Activated T-cell treated with anti-CD3 and anti-CD28 coated beads, Interleukin-2, amount 50 U/mL, for 48 hours (primary cell): ENCODE results near the gene CCM2.

ENCODE experiments used
- DNase-seq, 2 experiments: peaks; one replicate each; pipeline ENCODE4 v3.0.0-alpha.2; 2020

CCM2 gene

DNA sequence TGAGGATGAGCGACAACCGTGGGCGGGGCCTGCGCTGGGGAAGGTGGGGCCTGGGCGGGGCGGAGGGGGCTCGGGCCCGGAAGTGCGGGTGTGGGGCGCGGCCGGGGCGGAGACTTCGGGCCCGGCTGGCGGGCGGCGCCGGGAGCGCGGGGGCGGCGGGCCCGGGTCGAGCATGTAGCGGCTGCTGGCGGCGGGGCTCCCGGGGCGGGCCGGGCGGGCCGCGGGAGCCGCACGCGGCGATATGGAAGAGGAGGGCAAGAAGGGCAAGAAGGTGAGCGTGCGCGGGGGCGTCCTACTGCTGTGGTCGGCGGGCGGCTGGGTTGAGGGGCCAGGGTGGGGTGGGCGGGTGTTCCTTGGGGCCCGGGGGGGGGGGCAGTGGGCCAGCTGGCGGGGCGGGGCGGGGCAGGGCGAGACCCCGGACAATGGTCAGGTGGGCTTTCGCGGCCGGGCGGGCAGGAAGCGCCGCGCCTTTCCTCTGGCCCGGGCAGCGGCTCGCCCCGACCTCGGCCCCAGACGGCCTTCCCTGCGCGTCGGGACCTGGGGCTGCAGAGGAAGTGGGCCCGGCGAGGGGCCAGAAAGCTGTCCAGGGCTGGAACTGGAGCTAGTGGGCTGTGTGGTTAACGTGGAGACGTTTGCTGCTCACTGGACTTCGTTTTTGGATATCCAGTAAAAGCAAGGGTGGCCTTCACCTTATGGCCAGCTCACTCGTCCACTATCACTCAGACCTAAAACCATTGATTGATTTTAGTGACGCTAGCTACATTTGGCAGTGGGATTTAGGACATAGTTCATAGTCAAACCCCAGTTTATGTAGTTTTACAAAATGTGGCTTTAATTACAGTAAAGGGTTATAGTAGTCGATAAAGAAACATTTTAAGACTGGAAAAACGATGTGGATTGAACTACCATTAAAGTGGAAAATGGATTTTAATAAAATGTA lies at the start of gene CCM2:
TSS of gene CCM2 (plus strand) at position 109 of the 940 bp plus-strand sequence. CDS start at position 242, 133 bp downstream.
- peak; percentile 50 to 63 for DNase-seq

DNA sequence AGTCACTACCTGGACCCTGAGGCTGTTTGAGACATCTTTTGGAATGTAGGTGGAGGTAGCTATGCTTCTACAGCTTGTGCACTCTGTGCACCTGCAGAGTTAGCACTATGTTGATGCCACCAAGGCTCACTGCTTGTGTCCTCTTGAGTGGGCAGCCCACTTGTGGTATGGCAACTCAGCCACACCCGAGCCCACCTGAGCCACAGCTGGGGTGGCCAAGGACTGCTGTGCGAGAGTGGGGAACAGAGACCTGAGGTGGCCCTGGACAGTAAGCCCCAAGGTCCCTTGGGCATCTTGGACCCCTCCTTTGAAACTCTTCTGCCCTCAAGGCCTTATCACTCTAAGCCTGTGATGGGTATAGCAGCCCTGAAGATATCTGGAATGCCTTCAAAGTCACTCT lies 46.8 kb upstream of the CCM2 start:
- DNase-seq: peak in 1 of 2 experiments; percentile 30

DNA sequence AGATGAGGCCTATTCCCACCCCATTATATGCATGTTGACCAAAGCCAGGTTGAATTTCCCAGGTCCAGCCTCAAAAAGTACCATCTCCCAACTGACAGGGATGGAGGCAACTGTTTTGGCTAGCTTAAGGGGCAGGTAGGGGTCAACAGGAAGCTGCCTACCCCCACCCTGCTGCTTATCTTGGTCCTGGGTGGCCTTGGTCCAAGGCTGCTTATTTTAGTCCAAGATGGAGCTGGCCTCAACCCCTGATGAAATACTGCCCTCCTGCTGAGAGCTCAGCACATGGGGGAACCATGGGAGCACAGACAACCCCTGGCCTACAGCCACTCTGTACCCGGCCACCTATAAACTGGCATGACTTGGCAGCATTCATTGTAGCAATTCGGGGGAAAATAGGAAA lies 44.3 kb upstream of the CCM2 start:
- no peak for DNase-seq

DNA sequence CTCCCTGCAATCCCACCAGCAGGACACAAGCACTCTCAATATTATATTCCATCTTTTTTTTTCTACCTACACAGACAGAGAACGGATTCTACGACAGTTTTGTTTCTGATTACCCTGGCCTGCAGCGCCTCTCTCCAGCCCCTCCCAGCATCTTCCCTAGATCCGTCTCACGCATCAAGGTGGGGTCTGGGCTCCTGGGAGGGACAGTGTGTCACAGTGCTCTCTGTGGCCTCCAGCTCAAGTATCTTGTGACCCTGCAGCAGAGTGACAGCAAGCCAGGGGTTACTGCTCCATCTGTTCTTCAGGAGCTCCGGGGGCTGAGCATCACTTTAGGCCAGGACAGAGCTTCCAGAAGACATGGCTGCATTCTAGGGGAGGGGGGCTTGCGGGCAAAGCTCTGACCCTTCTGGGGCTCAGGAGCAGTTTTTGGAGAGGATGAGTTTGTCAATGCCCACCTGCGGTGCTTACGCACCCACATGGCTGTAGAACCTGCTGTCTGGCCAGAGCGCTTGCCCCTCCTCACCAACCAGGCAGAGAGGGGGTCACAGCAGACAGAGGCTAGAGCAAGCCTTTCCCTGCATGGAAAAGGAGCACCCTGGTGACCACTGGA lies 43.7 kb upstream of the CCM2 start:
- DNase-seq: peak in 1 of 2 experiments; percentile 26

DNA sequence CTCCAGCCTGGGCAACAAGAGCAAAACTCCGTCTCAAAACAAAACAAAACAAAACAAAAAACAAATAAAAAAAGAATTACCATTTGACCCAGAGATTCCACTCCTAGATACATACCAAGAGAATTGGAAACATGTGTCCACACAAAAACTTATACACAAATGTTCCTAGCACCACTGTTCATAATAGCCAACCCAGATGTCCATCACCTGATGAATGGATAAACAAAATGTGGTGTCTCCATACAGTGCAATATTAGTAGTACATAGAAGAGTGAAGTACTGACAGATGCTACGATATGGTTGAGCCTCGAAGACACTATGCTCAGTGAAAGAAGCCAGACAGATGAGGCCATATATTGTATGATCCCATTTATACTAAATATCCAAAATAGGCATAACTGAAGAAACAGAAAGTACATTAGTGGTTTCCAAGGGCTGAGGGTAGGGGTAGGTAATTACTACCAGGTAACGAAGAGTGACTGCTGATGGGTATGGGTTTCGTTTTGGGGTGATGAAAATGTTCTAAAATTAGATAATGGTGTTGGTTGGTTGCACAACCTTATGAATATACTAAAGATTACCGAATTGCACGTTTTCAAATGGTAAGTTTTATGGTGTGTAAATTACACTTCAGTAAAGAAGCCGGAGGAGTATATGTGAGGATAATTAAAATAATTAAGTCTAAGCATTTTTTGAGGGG lies 41.2 kb upstream of the CCM2 start:
- no peak for DNase-seq

DNA sequence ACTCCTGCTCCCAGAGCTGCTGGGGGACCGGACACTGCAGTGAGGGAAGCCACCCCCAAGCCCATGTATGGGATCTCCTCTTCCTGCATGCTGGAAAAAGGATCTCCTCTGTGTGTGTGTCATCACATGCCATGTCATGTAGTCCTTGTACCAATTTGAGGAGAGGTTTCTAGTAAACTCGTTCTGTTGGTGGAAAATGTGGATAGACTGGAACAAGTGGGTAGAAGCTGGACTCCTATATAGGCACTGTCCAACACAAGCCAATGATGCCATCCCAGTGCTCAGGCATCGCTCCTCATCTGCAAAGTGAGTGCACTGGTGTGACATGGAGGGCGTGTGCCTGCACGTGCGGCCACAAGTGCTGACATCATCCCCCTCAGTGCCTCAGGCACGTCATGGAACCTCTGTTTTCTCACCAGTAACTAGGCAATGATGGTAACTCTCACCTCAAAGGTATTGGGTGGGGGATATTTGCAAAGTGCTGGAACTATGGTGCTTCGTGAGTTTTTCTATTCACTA lies 40.5 kb upstream of the CCM2 start:
- DNase-seq: peak; percentile 51 to 64

DNA sequence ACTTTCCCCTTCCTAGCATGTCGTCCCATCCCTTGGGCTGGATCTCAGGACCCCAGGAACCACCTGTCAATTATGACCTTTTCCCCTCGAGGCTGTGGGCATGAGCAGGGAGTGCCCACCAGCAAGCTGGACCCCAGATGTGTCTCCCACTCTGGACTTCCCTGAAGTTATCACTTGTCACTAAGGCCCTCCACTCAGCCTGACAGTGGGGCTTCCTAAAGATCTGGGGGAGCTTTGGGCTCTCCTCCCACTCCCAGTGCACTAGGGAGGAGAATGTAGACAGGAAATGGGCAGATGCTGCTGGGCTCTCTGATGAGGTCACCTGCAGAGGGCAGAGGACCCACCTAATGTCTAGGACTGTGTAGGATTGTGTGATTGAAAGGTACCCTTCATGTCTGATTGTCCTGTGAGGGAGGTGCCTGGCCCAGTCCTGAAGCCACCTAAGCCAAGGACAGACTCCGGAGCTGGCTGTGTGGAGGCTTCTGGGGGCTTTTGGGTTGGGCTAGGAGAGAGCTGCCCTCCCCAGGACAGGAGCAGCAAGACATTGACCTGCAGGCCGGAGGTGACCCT lies 39.9 kb upstream of the CCM2 start:
- DNase-seq: peak; percentile 32 to 38

DNA sequence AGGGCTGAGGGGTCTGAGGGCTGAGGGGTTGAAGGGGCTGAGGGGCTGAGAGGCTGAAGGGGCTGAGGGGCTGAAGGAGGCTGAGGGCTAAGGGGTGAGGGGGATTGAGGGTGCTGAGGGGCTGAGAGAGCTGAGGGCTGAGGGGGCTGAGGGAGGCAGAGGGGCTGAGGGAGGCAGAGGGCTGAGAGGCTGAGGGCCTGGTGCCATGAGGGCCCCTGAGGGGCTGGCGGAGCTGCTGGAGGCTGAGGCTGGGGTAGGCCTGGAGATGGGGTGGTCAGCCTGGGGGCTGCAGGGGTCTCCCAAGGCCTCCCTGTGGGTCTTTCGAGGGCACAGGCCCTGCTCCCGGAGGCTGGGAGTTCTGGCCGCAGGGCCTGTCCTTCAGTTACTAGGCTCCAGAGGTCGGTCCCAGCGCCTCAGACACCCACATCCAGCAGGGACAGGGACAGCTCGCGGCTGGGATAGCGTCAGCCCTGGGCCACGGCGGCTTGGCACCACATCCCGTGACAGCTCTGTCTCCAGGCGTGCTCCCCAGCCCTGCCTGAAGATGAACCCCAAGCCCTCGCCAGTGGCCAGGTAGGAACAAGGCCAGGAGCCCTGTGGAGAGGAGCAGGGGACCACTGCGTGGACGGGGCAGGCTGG lies 38.0 kb upstream of the CCM2 start:
- DNase-seq: peak in 1 of 2 experiments; percentile 32

DNA sequence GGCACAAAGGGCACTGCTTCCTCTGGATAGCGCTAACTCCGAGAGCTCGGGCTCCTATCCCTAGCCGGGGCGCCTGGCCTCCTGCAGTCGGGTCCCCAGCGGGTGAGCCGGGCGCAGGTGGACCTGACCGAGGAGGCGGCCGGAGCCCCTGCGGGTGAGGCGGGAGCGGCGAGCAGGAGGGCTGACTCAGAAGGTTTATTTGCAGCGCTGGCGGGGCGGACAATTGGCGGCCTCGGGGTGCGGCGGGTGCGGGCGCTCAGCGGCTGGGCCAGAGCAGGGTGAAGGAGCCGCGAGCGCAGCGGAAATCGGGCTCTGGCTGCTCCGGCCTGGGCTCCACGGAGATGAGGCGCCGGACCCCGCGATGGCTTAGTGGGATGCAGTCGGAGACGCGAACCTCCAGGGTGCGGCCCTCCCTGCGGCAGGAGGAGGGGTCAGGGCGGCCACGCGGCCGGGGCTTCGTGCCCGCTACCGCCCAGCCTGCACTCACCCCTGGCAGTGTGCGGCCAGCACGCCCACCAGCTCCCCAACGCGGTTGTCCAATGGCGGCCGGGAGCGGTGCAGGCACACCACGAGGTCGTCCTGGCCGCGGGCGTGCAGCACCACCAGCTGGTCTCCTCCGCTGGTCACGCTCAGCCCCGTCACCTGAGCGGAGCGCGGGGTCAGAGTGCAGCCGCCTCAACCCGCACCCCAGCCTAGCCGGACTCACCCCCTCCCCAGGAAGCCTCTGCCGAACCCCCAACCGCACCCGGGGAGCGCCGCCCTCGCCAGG lies 37.3 kb upstream of the CCM2 start:
- DNase-seq: peak in 1 of 2 experiments; percentile 35

DNA sequence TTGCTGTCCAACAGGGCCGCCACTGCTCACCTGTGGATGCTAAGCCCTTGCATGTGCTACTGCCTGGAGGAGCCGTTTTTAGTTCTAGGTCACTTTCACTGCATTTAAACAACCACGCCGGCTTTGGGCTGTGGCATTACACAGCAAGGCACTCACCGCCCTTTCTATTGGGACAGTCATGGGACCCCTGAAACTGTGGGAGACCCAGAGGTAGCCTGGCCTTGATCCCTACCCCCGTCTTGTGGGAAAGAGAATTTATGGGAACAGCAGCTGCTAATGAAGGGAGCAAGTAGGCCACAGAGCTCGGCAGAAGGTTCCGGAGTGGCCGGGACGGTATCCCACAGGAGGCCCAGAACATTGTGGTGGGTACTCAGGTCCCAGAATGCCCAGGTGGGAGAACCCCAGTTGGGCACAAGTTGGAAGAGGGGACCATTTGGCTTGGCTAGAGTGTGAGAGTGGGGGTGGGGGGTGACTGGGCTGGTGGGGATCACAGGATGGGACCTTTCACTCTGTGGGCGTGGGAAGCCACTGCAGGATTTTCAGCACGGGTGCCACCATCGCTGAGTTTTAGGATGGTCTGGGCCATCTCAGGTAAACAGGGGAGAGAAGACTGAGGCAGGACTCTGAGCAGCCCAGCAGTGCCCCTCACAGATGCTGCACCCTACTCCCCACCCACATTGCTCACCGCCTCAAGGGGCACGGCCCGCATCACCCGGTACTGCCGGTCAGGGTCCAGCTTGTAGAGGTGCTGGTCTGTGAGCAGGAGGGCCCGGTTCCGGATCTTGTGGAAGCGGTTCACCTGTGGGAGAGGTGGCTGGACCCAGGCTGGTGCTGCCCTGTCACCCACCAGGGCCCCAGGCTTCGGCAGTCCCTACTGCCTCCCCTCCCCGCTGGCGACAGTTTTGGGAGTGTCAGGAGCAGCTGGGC lies 36.4 kb upstream of the CCM2 start:
- peak in 1 of 2 experiments; percentile 24 for DNase-seq

DNA sequence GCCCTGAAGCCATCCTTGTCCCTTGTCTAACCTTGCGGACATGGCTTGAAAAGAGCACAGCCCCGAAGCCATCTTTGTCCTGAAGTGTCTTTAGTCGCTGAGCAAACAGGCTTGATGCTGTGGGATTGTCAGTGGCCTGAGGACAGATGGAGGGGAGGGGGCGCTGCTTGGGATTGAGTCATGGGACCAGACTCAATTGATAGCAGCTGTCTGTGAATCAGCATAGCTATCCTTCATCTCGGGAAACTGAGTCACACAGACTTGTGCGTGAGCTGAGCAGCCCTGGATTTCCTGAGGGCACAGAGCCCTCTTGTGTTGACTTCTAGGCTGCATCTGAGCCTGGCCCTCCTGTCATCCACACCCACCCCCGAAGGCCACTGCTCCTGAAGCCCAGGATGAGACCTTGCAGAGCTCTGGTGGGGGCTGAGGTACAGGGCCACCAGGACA lies 35.6 kb upstream of the CCM2 start:
- DNase-seq: peak; percentile 37 to 42

DNA sequence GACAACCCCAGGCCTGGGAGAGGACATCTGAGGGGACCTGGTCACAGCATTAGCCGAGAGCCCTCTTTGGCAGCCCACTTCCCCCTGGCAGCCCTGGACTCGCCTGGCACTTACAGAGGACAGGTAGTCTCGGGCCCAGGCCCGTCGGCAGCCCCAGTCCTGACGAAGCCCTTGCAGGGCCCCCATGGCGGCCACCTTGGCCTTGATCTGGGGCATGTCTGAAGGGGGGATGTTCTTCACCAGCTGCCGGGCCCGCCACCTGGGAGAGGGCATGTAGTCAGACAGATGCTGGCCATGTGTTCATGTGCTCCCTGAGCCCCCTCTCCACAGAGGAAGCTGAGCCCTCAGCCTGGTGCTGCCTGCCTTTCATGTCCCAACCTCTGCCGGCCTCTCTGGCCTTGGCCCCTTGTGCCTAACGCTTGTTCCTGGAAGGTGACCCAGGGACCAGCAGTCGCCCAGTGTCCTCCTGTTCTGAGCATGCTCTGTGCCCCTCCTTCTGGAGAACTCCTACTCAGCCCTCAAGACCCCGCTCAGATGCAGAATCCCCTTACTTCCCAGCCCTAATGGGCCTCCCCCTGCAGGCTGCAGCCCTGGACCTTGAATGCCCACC lies 35.1 kb upstream of the CCM2 start:
- peak in 1 of 2 experiments; percentile 21 for DNase-seq

DNA sequence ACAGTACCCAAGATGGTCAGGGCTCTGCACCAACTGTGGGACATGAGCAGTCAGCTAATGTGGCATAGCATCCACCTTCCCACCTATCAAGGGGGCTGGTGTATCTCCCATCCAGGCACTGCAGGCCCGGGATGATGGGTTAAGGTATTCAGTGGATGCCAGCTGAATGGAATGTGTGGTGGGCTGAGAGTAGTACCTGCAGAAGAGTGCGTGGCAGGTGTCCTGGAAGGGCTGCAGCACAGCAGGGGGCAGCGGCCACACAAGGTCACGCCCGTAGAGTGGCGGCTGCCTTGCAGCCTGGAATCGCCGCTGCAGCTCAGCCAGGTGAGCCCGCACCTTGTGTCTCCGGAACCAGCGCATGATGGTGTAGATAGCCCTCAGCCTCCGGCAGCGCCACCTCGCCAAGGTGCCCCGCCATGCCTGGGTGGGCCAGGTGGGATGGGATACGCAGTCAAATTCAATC lies 34.5 kb upstream of the CCM2 start:
- DNase-seq: peak in 1 of 2 experiments; percentile 19

DNA sequence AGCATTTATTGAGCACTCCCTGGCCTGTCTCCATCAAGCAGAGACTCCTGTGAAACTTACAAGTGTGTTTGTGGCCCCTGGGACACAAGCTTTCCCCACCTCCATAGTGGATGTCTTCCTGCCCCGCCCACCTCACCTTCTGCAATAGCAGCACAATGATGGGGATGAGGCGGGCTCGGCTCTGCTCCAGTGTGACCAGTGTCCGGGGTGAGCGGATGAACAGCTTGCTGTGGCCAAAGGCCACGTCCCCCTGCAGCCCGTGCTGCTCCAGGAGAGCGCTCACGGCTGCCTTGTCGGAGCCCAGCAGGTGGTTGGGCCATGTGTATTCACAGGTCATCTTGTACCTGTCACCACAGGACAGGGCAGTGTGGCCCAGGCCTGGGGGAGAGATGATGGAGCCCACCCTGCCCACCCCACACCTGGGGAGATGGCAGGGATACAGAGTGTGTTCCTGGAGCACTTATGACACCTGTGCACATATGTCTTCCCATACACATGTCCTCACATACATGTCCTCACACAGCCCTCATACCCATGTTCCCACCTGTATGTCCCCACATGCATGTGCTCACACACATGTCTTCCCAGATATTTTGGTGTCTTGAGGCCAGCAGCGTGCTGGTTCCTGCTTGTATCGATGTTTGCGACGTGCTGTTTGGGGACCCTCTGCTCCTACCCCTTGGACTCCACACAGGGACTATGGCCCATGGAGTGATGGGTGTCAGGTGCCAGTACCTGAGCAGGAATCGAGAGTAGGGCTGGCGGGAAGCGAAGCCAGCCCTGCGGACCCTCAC lies 33.9 kb upstream of the CCM2 start:
- peak in 1 of 2 experiments; percentile 22 for DNase-seq

DNA sequence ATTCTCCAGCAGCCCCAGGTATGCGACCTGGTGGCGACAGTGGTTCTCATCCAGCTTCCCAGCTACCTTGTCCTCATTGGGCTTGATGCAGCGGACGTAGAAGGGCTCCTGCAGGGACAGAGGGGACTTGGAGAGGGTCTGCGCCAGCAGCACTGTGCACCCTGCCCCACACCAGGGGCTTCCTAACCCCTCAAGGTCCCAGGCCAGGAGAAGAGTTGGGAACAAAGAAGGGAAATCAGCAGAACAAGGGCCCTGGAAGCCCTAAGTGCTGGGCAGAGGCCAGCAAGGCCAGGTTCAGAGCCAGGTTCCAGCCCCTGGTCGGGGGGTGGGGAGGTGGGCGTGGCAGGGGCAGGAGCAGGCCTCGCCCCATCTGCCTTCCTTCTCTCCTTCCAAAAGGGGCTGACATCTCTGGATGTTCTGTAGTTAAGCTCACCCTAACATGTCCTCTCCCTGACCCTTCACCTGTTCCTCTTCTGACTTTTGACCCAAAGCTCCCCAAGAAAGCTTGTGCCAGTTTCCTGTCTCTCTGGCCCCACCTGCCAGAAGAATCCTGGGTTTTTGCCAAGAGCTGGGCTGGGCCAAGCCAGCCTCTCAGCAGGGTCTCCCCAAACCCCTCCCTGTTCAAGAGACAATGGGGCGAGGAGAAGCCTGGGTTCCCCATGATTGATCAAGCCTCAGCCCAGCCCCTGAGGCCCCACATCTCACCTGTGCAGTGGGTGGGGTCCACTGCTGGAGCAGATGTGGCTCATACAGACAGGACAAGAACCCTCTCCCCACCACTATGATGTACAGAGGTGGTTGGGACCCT lies 33.1 kb upstream of the CCM2 start:
- DNase-seq: peak in 1 of 2 experiments; percentile 19

DNA sequence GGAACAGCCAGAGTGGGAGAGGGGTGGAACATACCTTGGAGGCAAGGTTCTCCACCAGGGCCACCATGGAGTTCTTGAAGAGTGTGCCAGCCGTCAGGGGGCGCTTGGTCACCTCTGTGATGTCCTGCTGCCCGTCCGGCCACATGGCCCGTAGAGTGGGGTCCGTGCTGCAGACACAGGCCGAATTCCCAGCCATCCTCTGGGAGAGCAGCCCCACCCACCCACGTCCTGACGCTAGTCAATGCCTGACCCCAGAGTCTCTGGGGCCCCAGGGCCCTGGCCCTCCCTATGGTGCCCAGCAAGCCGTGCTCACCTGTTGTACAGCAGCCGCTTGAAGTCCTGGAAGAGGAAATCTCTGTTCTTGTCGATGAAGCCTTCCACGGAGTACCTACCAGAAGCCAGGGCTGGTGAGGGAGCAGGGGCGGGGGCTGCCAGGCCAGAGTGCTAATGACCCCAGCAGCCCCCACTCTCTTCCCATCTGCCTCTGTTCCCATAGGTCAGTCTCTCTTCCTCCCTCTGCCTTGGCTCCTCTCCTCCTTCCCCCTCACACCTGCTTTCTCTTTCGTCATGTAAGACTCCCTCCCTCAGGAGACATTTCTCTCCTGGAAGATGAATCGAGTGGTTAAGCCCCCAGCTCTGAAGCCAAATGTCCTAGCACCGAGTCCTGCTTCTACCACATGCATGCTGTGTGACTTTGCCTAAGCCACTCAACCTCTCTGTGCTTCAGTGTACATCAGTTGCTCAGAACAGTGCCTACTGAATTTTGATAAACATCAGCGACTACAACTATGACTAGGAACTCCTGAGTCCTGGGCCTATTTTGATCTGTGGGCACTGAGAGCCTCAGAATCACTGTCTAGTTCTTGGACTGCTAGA lies 32.2 kb upstream of the CCM2 start:
- DNase-seq: peak in 1 of 2 experiments; percentile 25
